Measurements from ENCODE around the gene TRA2A. TPM values are rescaled to one million over a fixed set of nuclear protein-coding genes. Genes with fewer than 3 reads are reported as not detected.

The TRA2A gene
- total RNA-seq, 1 donor from 2014 or later: 58.3 TPM

DNA sequence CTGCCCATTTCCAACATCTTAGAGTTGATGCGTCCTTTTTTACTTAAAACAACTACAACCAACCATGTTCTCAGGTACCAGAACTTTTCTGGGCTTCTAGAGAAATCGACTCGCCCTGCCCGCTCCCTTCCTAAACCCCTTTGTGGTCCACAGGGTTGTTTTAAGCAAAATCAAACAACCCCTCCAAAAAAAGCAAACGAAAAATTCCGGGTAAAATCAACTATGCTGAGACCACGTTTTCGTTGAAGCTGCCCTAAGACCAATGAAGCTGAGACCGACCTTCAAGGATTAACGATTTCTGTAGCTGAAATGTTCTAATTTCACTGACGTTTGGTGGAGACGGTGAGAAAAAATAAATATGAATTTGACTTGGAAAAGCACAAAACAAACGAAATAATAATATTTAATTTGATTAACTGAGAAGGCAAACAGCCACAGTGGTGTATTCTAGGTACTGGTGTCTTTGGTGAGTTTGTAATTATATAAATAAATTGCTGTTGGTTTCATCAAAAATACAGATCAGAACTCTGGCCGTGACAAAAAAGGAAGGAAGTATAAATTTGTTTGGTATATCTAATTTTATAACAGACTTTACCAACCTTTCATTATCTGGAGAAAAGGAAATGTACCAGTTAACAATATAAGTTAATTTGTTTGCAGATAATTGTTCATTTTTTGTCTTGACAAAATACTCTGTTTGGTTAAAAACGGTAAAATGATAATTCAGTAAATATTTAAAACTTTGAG is 56.8 kb downstream of the TRA2A start:
- DNase-seq (ENCODE audit: low spot score): no peak
- H3K9me3 Mint-ChIP-seq (ENCODE audit: low read depth): no peaks in the 10 kb centered on the region
- H3K4me3 Mint-ChIP-seq (ENCODE audit: unreplicated experiment): peak overlapping the region; percentile 91
- TF ChIP-seq, protein P1, sequence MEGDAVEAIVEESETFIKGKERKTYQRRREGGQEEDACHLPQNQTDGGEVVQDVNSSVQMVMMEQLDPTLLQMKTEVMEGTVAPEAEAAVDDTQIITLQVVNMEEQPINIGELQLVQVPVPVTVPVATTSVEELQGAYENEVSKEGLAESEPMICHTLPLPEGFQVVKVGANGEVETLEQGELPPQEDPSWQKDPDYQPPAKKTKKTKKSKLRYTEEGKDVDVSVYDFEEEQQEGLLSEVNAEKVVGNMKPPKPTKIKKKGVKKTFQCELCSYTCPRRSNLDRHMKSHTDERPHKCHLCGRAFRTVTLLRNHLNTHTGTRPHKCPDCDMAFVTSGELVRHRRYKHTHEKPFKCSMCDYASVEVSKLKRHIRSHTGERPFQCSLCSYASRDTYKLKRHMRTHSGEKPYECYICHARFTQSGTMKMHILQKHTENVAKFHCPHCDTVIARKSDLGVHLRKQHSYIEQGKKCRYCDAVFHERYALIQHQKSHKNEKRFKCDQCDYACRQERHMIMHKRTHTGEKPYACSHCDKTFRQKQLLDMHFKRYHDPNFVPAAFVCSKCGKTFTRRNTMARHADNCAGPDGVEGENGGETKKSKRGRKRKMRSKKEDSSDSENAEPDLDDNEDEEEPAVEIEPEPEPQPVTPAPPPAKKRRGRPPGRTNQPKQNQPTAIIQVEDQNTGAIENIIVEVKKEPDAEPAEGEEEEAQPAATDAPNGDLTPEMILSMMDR (IDR thresholded peaks at IDR 0.05): no peak
- peaks cover 2% of the 10 kb centered on the region for H3K27me3 Mint-ChIP-seq (ENCODE audit: low read depth)
- H3K27ac Mint-ChIP-seq (ENCODE audit: unreplicated experiment): peak overlapping the region; percentile 82
- peaks cover 28% of the 10 kb centered on the region for H3K4me1 Mint-ChIP-seq (ENCODE audit: low read depth)
- no peaks in the 10 kb centered on the region for H3K36me3 Mint-ChIP-seq (ENCODE audit: low read depth)

DNA sequence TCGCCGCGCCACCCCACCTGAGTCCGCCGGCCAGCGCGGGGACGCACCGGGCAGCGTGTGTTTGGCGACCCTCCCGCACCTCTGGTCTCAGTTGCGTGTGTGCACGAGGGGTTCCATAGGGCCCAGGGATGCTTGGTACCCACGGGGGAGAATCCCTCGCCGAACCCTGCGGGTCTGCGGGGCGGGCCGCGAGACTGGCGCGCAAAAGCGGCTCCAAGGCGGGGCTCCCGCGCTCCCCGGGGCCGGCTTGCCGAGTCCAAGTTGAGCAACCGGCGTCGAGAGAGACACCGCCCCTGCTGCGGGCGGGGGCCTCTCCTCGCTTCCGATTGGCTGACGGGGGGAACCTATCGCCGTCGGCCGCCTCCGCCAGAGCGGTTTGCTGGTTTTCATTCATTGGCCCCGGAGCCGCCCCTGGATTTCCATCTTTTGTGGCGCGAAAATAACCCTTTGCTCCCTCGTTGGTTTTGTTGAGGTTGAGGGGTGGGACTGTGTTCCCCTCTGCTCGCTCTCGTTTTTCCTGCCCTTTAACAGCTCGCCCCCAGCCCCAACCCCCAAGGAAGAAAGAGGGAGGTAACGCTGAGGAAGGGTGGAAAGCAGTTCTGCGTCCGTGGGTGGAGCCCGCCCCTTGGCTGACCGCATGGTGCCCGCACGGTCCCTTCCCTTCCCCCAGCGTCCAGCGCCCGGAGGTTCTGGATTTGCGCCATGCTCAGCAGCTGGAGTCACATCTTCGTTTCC is 57.5 kb downstream of the TRA2A start:
- TF ChIP-seq, protein P1 (IDR thresholded peaks at IDR 0.05): no peak
- DNase-seq (ENCODE audit: low spot score): peak; percentile 98
- H3K4me3 Mint-ChIP-seq (ENCODE audit: unreplicated experiment): peak overlapping the region; percentile 91

DNA sequence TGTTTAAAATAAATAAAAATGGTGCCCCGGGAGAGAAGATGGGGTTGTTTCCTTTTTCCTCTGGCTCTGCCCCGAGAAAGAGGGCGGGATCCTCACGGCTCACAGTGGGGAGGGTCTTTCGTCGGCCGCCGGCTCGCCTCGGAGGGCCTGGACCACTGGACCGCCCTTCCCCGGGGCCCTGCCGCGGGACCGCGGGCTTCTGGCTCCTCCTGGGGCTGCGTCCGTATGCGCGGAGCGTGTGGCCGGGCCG is 58.0 kb downstream of the TRA2A start:
- Mint-ChIP-seq H3K36me3 (ENCODE audit: low read depth) (no peaks in the 10 kb centered on the region), H3K4me1 (ENCODE audit: low read depth) (peaks cover 28% of the 10 kb centered on the region), H3K9me3 (ENCODE audit: low read depth) (no peaks in the 10 kb centered on the region), H3K4me3 (ENCODE audit: unreplicated experiment) (peak overlapping the region; percentile 91), H3K27me3 (ENCODE audit: low read depth) (peaks cover 2% of the 10 kb centered on the region), H3K27ac (ENCODE audit: unreplicated experiment) (peak overlapping the region; percentile 91)
- DNase-seq (ENCODE audit: low spot score): no peak
- TF ChIP-seq, protein P1 (IDR thresholded peaks at IDR 0.05): no peak

More for the DNA sequence above, 57.5 kb downstream of the TRA2A start:
- Mint-ChIP-seq H3K4me1 (ENCODE audit: low read depth) (peaks cover 28% of the 10 kb centered on the region), H3K27me3 (ENCODE audit: low read depth) (peaks cover 2% of the 10 kb centered on the region), H3K36me3 (ENCODE audit: low read depth) (no peaks in the 10 kb centered on the region), H3K9me3 (ENCODE audit: low read depth) (no peaks in the 10 kb centered on the region), H3K27ac (ENCODE audit: unreplicated experiment) (peak overlapping the region; percentile 82)

DNA sequence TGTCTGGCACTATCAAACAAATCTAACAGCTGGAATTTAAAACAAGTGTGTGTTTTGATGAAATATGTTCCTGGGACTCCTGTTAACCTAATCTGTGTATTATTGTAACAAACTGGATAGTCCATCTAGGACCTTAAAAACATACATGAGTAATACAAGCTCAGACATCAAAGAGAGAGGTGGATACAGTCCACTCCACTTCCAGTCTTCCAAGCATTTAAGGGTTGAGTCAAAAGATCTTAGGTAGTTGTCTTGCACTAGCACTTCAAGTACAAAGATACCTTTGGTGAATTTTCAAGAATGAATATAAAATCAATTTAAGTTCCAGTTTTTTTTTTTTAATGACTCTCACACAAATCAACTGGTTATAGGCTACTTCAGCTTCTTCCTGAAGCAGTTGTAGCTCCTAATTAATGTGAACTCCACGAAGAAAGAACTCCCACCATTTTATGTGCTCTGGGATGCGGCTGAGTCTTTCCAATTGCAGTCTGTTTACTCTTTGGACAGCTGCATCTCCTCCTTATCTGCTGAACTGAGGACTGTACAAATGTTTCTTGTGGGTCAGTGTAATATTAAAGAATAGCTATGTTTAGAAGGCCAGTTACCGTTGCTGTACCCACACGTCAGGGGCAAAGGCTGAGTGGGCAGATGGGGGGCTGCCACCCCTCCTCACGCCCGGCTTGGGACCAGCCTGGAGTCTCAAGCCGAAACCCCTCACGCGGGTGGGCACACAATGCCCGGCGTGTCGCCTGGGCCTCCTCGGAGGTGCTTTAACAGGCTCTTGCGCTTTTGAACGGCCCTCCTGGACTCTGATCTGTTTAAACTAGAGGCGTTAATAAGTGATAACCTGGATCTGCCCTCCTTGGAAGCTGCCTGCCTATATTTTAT is 58.6 kb downstream of the TRA2A start:
- TF ChIP-seq, protein P1 (IDR thresholded peaks at IDR 0.05): no peak
- Mint-ChIP-seq H3K4me3 (ENCODE audit: unreplicated experiment) (peak overlapping the region; percentile 91), H3K27ac (ENCODE audit: unreplicated experiment) (peak overlapping the region; percentile 91), H3K27me3 (ENCODE audit: low read depth) (no peaks in the 10 kb centered on the region), H3K36me3 (ENCODE audit: low read depth) (no peaks in the 10 kb centered on the region), H3K4me1 (ENCODE audit: low read depth) (peaks cover 28% of the 10 kb centered on the region), H3K9me3 (ENCODE audit: low read depth) (no peaks in the 10 kb centered on the region)
- no peak for DNase-seq (ENCODE audit: low spot score)

DNA sequence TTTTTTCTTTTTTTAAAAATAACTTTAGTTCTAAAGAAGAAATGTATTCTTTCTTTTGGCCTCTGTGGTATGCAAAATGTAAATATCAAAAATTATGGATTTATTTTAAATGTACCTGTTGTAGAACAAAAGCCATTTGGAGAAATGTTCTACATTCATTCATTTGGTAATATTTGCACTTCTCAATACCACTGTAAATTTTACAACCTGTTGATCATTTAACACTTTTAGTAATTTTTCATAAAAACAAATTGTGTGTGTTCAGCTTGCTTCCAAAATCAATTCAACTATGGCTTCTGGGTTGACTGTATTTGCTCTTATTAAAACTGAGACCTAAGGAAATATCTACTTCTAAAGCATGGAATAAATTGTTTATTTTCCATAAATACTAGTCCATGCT is 59.2 kb downstream of the TRA2A start:
- TF ChIP-seq, protein P1 (IDR thresholded peaks at IDR 0.05): no peak
- Mint-ChIP-seq H3K27me3 (ENCODE audit: low read depth) (no peaks in the 10 kb centered on the region), H3K9me3 (ENCODE audit: low read depth) (no peaks in the 10 kb centered on the region)

More for the DNA sequence above, 59.2 kb downstream of the TRA2A start:
- Mint-ChIP-seq H3K27ac (ENCODE audit: unreplicated experiment) (peak overlapping the region; percentile 91), H3K4me1 (ENCODE audit: low read depth) (peaks cover 31% of the 10 kb centered on the region), H3K36me3 (ENCODE audit: low read depth) (no peaks in the 10 kb centered on the region), H3K4me3 (ENCODE audit: unreplicated experiment) (peak overlapping the region; percentile 91)
- no peak for DNase-seq (ENCODE audit: low spot score)

Data from chondrocyte (in vitro differentiated cells).